UCSD-AML1 (cell line): Measurements from ENCODE around the gene COBL.

Experiments
- DNase-seq: peaks from one replicate; lab custom pipeline; 2025; ENCODE audit not compliant: unreplicated experiment; lab: John Stamatoyannopoulos, UW

COBL gene

GRCh38 chr7:50977421-50977820, 339.2 kb downstream of the COBL start:
- no peak for DNase-seq

GRCh38 chr7:50976064-50976463, 340.5 kb downstream of the COBL start:
- no peak for DNase-seq

- no peak for DNase-seq
Observed at GRCh38 chr7:50974240-50974639, 342.4 kb downstream of the COBL start.

GRCh38 chr7:50973814-50974213, 342.8 kb downstream of the COBL start:
- no peak for DNase-seq

GRCh38 chr7:50970092-50970491, 346.5 kb downstream of the COBL start:
- no peak for DNase-seq
